HFFc6 (cell line): ENCODE results near the gene GDE1. TPM values are rescaled to one million over a fixed set of nuclear protein-coding genes. Genes with fewer than 3 reads are reported as not detected.

Experiments
- DNase-seq: peaks from one replicate; pipeline ENCODE4 v3.0.0-alpha.2; 2018
- H3K27ac Mint-ChIP-seq: 2 replicates; pipeline ENCODE4 v1.8.0; 2020; ENCODE audit warnings: mild to moderate bottlenecking, mixed read lengths
- H3K27me3 Mint-ChIP-seq: 2 replicates; pipeline ENCODE4 v1.8.0; 2021; ENCODE audit warnings: mild to moderate bottlenecking, moderate library complexity, mixed read lengths; ENCODE audit not compliant: insufficient read depth
- H3K36me3 Mint-ChIP-seq: 2 replicates; pipeline ENCODE4 v1.8.0; 2021; ENCODE audit warnings: low read depth, mixed read lengths
- H3K4me1 Mint-ChIP-seq: 2 replicates; pipeline ENCODE4 v1.8.0; 2020; ENCODE audit warnings: low read depth, mixed read lengths
- H3K4me3 Mint-ChIP-seq: 2 replicates; pipeline ENCODE4 v1.8.0; 2020; ENCODE audit warnings: mild to moderate bottlenecking, moderate library complexity, mixed read lengths
- H3K9me3 Mint-ChIP-seq: 2 replicates; pipeline ENCODE4 v1.8.0; 2020; ENCODE audit warnings: mild to moderate bottlenecking, mixed read lengths
- CTCF ChIP-seq: fragments of 200-600 bp; sonication (generic); IDR thresholded peaks from 2 replicates; pipeline ENCODE4 v1.5.0; 2021; ENCODE audit warnings: antibody characterized with exemption, mild to moderate bottlenecking
- total RNA-seq, 6 experiments: library from RNA; stranded (reverse); fragmentation: NEBNext Ultra II Directional; extraction: Animal tissue kit (Norgen Biotek cat#: 25700); gene quantifications; 2 replicates in 1 of 6; 3 replicates in 5 of 6; pipeline ENCODE4 v1.2.3, GENCODE V29; 2021

GDE1 gene
- total RNA-seq, 6 experiments from 2014 or later: 61.4 to 91.1 (median 77.1) TPM

DNA sequence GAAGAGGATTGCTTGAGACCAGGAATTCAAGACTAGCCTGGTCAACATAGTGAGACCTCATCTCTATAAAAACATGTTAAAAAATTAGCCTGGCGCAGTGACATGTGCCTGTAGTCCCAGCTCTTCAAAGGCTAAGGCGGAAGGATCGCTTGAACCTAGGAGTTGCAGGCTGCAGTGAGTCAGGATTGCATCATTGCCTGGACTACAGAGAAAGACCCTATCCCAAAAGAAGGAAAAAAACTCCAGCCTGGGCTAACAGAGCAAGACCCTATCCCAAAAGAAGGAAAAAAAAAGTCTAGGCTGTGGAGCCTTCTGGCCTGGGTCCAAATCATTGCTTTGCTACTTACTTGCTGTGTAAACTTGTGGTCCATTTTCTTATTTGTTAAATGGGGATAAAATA, 6.8 kb upstream of the GDE1 start:
- Mint-ChIP-seq H3K27ac (no peak overlapping the region), H3K9me3 (no peaks in the 10 kb centered on the region), H3K4me1 (peaks cover 18% of the 10 kb centered on the region), H3K27me3 (no peaks in the 10 kb centered on the region), H3K36me3 (peaks cover 15% of the 10 kb centered on the region; the same call in 1 of the 2 replicates), H3K4me3 (no peak overlapping the region)
- no peak for TF ChIP-seq CTCF
- DNase-seq: no peak

GRCh38 chr16:19527161-19527560, 5.3 kb upstream of the GDE1 start:
- H3K9me3 Mint-ChIP-seq: no peaks in the 10 kb centered on the region
- no peaks in the 10 kb centered on the region for H3K27me3 Mint-ChIP-seq
- H3K27ac Mint-ChIP-seq: no peak overlapping the region
- TF ChIP-seq CTCF: no peak
- peaks cover 16% of the 10 kb centered on the region; the same call in 1 of the 2 replicates for H3K36me3 Mint-ChIP-seq
- H3K4me3 Mint-ChIP-seq: no peak overlapping the region
- H3K4me1 Mint-ChIP-seq: peaks cover 24% of the 10 kb centered on the region
- no peak for DNase-seq

DNA sequence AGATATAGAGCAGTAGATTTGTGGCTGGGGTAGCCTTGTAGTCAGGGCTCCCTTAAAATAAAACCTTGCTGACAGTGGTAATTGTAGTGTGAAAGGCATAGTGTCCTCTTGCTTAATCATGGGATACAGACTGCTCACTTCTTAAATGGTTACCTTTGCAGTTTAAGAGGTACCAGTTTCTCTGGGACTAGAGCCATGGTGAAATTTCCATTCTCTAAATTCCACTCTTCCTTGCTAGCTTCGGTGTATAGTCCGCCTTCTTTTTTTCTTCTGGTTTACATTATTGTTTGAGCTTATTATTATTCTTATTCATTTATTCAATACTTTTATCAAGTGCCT, 3.5 kb upstream of the GDE1 start:
- Mint-ChIP-seq H3K9me3 (no peaks in the 10 kb centered on the region), H3K36me3 (peaks cover 16% of the 10 kb centered on the region; the same call in 1 of the 2 replicates), H3K27ac (peak overlapping the region; percentile 93), H3K27me3 (no peaks in the 10 kb centered on the region), H3K4me1 (peaks cover 38% of the 10 kb centered on the region), H3K4me3 (peak overlapping the region; percentile 96)
- no peak for DNase-seq
- TF ChIP-seq CTCF: no peak

- DNase-seq: no peak
- peak overlapping the region; percentile 93 for H3K27ac Mint-ChIP-seq
- TF ChIP-seq CTCF: no peak
- no peaks in the 10 kb centered on the region for H3K9me3 Mint-ChIP-seq
- no peaks in the 10 kb centered on the region for H3K27me3 Mint-ChIP-seq
- peaks cover 16% of the 10 kb centered on the region; the same call in 1 of the 2 replicates for H3K36me3 Mint-ChIP-seq
- H3K4me1 Mint-ChIP-seq: peaks cover 43% of the 10 kb centered on the region
- peak overlapping the region; percentile 96 for H3K4me3 Mint-ChIP-seq
Observed at GRCh38 chr16:19524616-19525384, 2.9 kb upstream of the GDE1 start.

- Mint-ChIP-seq H3K27me3 (no peaks in the 10 kb centered on the region), H3K9me3 (no peaks in the 10 kb centered on the region), H3K4me1 (peaks cover 46% of the 10 kb centered on the region), H3K4me3 (peak overlapping the region; percentile 96), H3K27ac (peak overlapping the region; percentile 93), H3K36me3 (peaks cover 16% of the 10 kb centered on the region; the same call in 1 of the 2 replicates)
- no peak for TF ChIP-seq CTCF
- DNase-seq: no peak
Observed at GRCh38 chr16:19524356-19524615, 2.4 kb upstream of the GDE1 start.
